ENCODE data around the gene AFF3. TPM values are rescaled to one million over a fixed set of nuclear protein-coding genes. Genes with fewer than 3 reads are reported as not detected.

Gene AFF3
- total RNA-seq, 1 experiment from 2014 or later, result not detected

DNA sequence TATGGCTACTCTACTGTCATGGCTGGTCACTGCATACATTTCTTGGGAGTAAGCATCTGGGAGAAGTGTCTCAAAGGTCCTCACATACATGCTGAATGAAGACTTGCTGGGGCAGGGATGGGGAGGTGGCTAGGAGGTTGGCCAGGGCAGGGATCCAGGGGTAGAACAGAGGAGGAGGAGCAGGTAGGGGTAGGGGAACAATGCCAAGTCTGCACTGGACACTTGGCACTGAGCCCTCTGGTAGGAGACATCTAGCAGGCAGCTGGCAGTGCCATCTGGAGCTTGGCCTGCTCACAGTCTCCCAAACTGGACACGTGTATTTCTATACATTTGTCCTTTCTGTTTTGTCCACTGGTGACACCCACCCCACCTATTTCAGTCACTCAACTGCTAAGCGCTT is 589.9 kb downstream of the AFF3 start:
- no peak overlapping the region for H3K4me3 Mint-ChIP-seq (ENCODE audit: low read depth, unreplicated experiment)
- intact Hi-C loops (cut with micrococcal nuclease; ENCODE audit: unreplicated experiment), result loop anchor here (10.0 kb wide), 1 partner anchor 142 kb away; no protein-coding TSS in a partner anchor

DNA sequence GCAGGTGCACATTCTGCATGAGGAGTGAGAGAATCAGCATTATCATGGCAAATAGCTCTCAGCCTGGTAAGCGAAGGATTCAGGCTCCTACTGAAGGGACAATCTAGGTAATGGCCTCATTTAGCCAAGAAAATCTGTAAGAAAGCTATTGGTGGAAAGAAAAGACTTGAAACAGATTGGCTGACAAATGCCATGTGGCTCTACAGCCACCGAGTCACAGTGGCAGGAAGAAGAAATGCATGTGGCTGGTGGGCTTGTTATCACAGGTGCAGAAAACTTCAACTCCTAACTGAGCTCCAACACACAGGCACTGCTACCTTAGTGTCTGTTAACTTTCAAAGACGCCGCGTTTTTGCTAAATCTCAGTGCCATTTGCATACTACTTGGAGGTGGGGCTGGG is 592.0 kb downstream of the AFF3 start:
- no peak overlapping the region for H3K27ac Mint-ChIP-seq (ENCODE audit: unreplicated experiment)
- TF ChIP-seq, protein P1, sequence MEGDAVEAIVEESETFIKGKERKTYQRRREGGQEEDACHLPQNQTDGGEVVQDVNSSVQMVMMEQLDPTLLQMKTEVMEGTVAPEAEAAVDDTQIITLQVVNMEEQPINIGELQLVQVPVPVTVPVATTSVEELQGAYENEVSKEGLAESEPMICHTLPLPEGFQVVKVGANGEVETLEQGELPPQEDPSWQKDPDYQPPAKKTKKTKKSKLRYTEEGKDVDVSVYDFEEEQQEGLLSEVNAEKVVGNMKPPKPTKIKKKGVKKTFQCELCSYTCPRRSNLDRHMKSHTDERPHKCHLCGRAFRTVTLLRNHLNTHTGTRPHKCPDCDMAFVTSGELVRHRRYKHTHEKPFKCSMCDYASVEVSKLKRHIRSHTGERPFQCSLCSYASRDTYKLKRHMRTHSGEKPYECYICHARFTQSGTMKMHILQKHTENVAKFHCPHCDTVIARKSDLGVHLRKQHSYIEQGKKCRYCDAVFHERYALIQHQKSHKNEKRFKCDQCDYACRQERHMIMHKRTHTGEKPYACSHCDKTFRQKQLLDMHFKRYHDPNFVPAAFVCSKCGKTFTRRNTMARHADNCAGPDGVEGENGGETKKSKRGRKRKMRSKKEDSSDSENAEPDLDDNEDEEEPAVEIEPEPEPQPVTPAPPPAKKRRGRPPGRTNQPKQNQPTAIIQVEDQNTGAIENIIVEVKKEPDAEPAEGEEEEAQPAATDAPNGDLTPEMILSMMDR (IDR thresholded peaks at IDR 0.05; ENCODE audit: unreplicated experiment), result no peak
- no peak overlapping the region for H3K4me3 Mint-ChIP-seq (ENCODE audit: low read depth, unreplicated experiment)
- H3K27me3 Mint-ChIP-seq (ENCODE audit: unreplicated experiment), result peaks cover 89% of the 10 kb centered on the region
- no peaks in the 10 kb centered on the region for H3K9me3 Mint-ChIP-seq (ENCODE audit: low read depth, unreplicated experiment)
- intact Hi-C loops (cut with micrococcal nuclease; ENCODE audit: unreplicated experiment), result loop anchor here (10.0 kb wide), 1 partner anchor 144 kb away; no protein-coding TSS in a partner anchor
- H3K4me1 Mint-ChIP-seq (ENCODE audit: low read depth, unreplicated experiment), result no peaks in the 10 kb centered on the region
- CTCF ChIA-PET, result no interaction called here
- no TSS peak for BruUV-seq (replicated peaks)
- peaks cover 5% of the 10 kb centered on the region for H3K36me3 Mint-ChIP-seq (ENCODE audit: insufficient read depth, unreplicated experiment)
- no peak for DNase-seq

More for the DNA sequence above, 589.9 kb downstream of the AFF3 start:
- Mint-ChIP-seq H3K27me3 (ENCODE audit: unreplicated experiment) (peaks cover 94% of the 10 kb centered on the region), H3K9me3 (ENCODE audit: low read depth, unreplicated experiment) (no peaks in the 10 kb centered on the region), H3K4me1 (ENCODE audit: low read depth, unreplicated experiment) (no peaks in the 10 kb centered on the region), H3K36me3 (ENCODE audit: insufficient read depth, unreplicated experiment) (peaks cover 5% of the 10 kb centered on the region), H3K27ac (ENCODE audit: unreplicated experiment) (no peak overlapping the region)
- TF ChIP-seq, protein P1 (IDR thresholded peaks at IDR 0.05; ENCODE audit: unreplicated experiment), result no peak
- no TSS peak for BruUV-seq (replicated peaks)
- DNase-seq, result no peak
- CTCF ChIA-PET, result no interaction called here

DNA sequence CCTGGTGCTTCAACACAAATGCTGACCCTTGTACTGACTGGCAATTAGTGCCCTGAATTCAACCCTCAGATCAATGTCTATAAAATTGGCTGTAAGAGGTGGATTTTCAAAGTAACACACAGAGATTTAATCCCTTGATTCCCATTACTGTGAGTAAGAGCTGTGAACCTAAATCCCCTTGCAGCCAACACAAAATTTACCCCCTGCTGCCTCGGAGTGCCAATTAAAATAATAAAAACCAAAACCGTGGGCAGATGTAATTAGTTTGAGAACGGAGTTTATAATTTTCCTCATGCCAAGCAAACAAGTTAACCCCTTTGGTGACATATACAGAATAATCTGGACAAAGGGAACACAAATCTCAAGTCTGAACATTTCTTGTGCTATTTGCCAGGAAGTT is 596.8 kb downstream of the AFF3 start:
- H3K4me3 Mint-ChIP-seq (ENCODE audit: low read depth, unreplicated experiment), result no peak overlapping the region
- intact Hi-C loops (cut with micrococcal nuclease; ENCODE audit: unreplicated experiment), result no loop called here
- CTCF ChIA-PET, result no interaction called here

DNA sequence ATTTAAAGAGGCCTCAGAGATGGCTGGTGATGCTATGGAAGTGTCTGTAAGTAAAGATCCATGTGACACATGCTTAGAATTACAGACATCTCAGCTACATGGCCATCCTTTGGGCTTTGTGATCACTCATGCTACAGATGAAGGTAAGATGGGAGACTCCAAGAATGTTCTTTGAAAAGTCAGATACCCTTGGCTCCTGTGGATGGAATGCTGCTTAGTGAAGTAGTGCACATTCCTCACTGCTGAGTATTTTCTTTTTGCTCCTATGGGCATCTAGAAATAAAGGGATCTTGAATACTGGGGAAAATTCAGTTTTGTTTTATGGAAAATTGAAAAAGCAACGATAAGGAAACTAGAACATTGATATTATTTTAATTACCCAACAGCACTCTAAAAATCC is 597.3 kb downstream of the AFF3 start:
- CTCF ChIA-PET, result no interaction called here
- intact Hi-C loops (cut with micrococcal nuclease; ENCODE audit: unreplicated experiment), result no loop called here
- H3K27ac Mint-ChIP-seq (ENCODE audit: unreplicated experiment), result no peak overlapping the region
- H3K27me3 Mint-ChIP-seq (ENCODE audit: unreplicated experiment), result peaks cover 61% of the 10 kb centered on the region
- no peak overlapping the region for H3K4me3 Mint-ChIP-seq (ENCODE audit: low read depth, unreplicated experiment)
- no peak for DNase-seq
- no TSS peak for BruUV-seq (replicated peaks)
- no peaks in the 10 kb centered on the region for H3K36me3 Mint-ChIP-seq (ENCODE audit: insufficient read depth, unreplicated experiment)
- TF ChIP-seq, protein P1 (IDR thresholded peaks at IDR 0.05; ENCODE audit: unreplicated experiment), result no peak
- H3K4me1 Mint-ChIP-seq (ENCODE audit: low read depth, unreplicated experiment), result no peaks in the 10 kb centered on the region
- no peaks in the 10 kb centered on the region for H3K9me3 Mint-ChIP-seq (ENCODE audit: low read depth, unreplicated experiment)

More for the DNA sequence above, 596.8 kb downstream of the AFF3 start:
- Mint-ChIP-seq H3K4me1 (ENCODE audit: low read depth, unreplicated experiment) (no peaks in the 10 kb centered on the region), H3K9me3 (ENCODE audit: low read depth, unreplicated experiment) (no peaks in the 10 kb centered on the region), H3K27me3 (ENCODE audit: unreplicated experiment) (peaks cover 66% of the 10 kb centered on the region), H3K36me3 (ENCODE audit: insufficient read depth, unreplicated experiment) (no peaks in the 10 kb centered on the region), H3K27ac (ENCODE audit: unreplicated experiment) (no peak overlapping the region)
- TF ChIP-seq, protein P1 (IDR thresholded peaks at IDR 0.05; ENCODE audit: unreplicated experiment), result no peak
- no peak for DNase-seq
- no TSS peak for BruUV-seq (replicated peaks)

All from Calu3 (cell line).